ENCODE results near the gene DRC1. TPM values are rescaled to one million over a fixed set of nuclear protein-coding genes. Genes with fewer than 3 reads are reported as not detected.
"Not testable (repeated sequence)": the region's sequence is repeated elsewhere in the genome, so short reads cannot be mapped to it uniquely, and the experiment has no call there.

DRC1 gene
- polyA plus RNA-seq, 1 of the 3 experiments (the other 2 are of a cell fraction) = 0.18 TPM

GRCh38 chr2:26364669-26365068 lies 37.1 kb upstream of the DRC1 start:
- Histone ChIP-seq H3K4me3 (ENCODE audit: low read depth in 2 of 2, low read length in 1 of 2) (no peak overlapping the region), H3K27ac (ENCODE audit: low read depth in 2 of 2, low read length in 1 of 2) (no peak overlapping the region), H3F3A (replicated peaks; ENCODE audit: insufficient read depth) (no peaks in the 10 kb centered on the region), H3K4me2 (no peak overlapping the region), H3K79me2 (ENCODE audit: insufficient read depth) (peaks cover 36% of the 10 kb centered on the region), H3K27me3 (ENCODE audit: insufficient read depth) (no peaks in the 10 kb centered on the region), H3K9me3 (no peaks in the 10 kb centered on the region), H2AFZ (ENCODE audit: low read depth) (no peak overlapping the region), H4K20me1 (ENCODE audit: insufficient read depth) (peaks cover 48% of the 10 kb centered on the region), H3K4me1 (ENCODE audit: control insufficient read depth in 1 of 2, insufficient read depth in 2 of 2, low read depth in 1 of 2, low read length in 1 of 2) (peaks cover 0 to 27% of the 10 kb centered on the region in 2 experiments; a peak in 2 of 4 replicates), H3K9me2 (no peaks in the 10 kb centered on the region), H3K36me3 (replicated peaks in 1 of 2; ENCODE audit: control insufficient read depth in 1 of 2, insufficient read depth in 2 of 2, low read length in 1 of 2) (peaks cover 23 to 40% of the 10 kb centered on the region in 2 experiments), H3K9ac (no peak overlapping the region)
- no peak for TF ChIP-seq IRF3 (IDR thresholded peaks at IDR 0.05; ENCODE audit: low read depth, low read length)
- peak in 1 of 2 experiments; percentile 43; a peak in 1 of 4 replicates for TF ChIP-seq EP300 (IDR thresholded peaks at IDR 0.05; ENCODE audit: borderline replicate concordance in 1 of 2, low read depth in 1 of 2, low read length in 1 of 2)
- no peak for DNase-seq
- 89% methylated on average over 4 of the region's 4 CpGs for WGBS (ENCODE audit: low lambda C conversion rate)
- ChIA-PET CTCF (interaction anchor here (1.0 to 1.2 kb wide), 2 partner anchors 10 to 23 kb away, joined by 3 read pairs; no protein-coding TSS in a partner anchor), POLR2A (no interaction called here)

- H3F3A ChIP-seq (replicated peaks; ENCODE audit: insufficient read depth) = no peaks in the 10 kb centered on the region
- no peak overlapping the region; a peak in 1 of 4 replicates for H3K27ac ChIP-seq (ENCODE audit: low read depth in 2 of 2, low read length in 1 of 2)
- no peak overlapping the region for H3K4me2 ChIP-seq
- DNase-seq = no peak
- H3K79me2 ChIP-seq (ENCODE audit: insufficient read depth) = peaks cover 18% of the 10 kb centered on the region
- TF ChIP-seq REST (IDR thresholded peaks at IDR 0.05; ENCODE audit: low read depth, low read length) = peak; percentile 61; the same call in 1 of the 2 replicates
- no peak for TF ChIP-seq POLR2AphosphoS5 (IDR thresholded peaks at IDR 0.05; ENCODE audit: low read depth, low read length)
- peaks cover 0 to 28% of the 10 kb centered on the region in 2 experiments; a peak in 2 of 4 replicates for H3K4me1 ChIP-seq (ENCODE audit: control insufficient read depth in 1 of 2, insufficient read depth in 2 of 2, low read depth in 1 of 2, low read length in 1 of 2)
- H3K9me2 ChIP-seq = no peaks in the 10 kb centered on the region
- no peak overlapping the region for H3K9ac ChIP-seq
- no peaks in the 10 kb centered on the region for H3K9me3 ChIP-seq
- ChIA-PET CTCF (interaction anchor here (0.7 to 1.2 kb wide), 4 partner anchors 28 to 95 kb away, joined by 3 read pairs; no protein-coding TSS in a partner anchor), POLR2A (no interaction called here)
- no peak overlapping the region for H2AFZ ChIP-seq (ENCODE audit: low read depth)
- H3K27me3 ChIP-seq (ENCODE audit: insufficient read depth) = no peaks in the 10 kb centered on the region
- WGBS (ENCODE audit: low lambda C conversion rate) = 96% methylated on average over 5 of the region's 5 CpGs
- H3K36me3 ChIP-seq (replicated peaks in 1 of 2; ENCODE audit: control insufficient read depth in 1 of 2, insufficient read depth in 2 of 2, low read length in 1 of 2) = peaks cover 23 to 40% of the 10 kb centered on the region in 2 experiments
- H4K20me1 ChIP-seq (ENCODE audit: insufficient read depth) = peaks cover 28% of the 10 kb centered on the region
- no peak overlapping the region for H3K4me3 ChIP-seq (ENCODE audit: low read depth in 2 of 2, low read length in 1 of 2)
These were observed 34.8 kb upstream of the DRC1 start for GRCh38 chr2:26366957-26367356.

GRCh38 chr2:26369664-26370063 lies 32.1 kb upstream of the DRC1 start:
- H3K9me2 ChIP-seq; H3K9ac ChIP-seq; H3F3A ChIP-seq (replicated peaks; ENCODE audit: insufficient read depth); H3K9me3 ChIP-seq; H2AFZ ChIP-seq (ENCODE audit: low read depth); H3K79me2 ChIP-seq (ENCODE audit: insufficient read depth); H3K4me3 ChIP-seq (ENCODE audit: low read depth in 2 of 2, low read length in 1 of 2); H3K4me2 ChIP-seq; H3K27me3 ChIP-seq (ENCODE audit: insufficient read depth); H4K20me1 ChIP-seq (ENCODE audit: insufficient read depth); DNase-seq; POLR2A ChIA-PET; CTCF ChIA-PET: not testable (repeated sequence)
- Histone ChIP-seq H3K4me1 (ENCODE audit: control insufficient read depth in 1 of 2, insufficient read depth in 2 of 2, low read depth in 1 of 2, low read length in 1 of 2) (peaks cover 0 to 25% of the 10 kb centered on the region in 2 experiments; a peak in 2 of 4 replicates), H3K36me3 (replicated peaks in 1 of 2; ENCODE audit: control insufficient read depth in 1 of 2, insufficient read depth in 2 of 2, low read length in 1 of 2) (peaks cover 30 to 48% of the 10 kb centered on the region in 2 experiments), H3K27ac (ENCODE audit: low read depth in 2 of 2, low read length in 1 of 2) (peak overlapping the region in 1 of 2 experiments; percentile 78; a peak in 2 of 4 replicates)
- WGBS (ENCODE audit: low lambda C conversion rate) = 43% methylated on average over 2 of the region's 2 CpGs

- H3K79me2 ChIP-seq (ENCODE audit: insufficient read depth); H3K27me3 ChIP-seq (ENCODE audit: insufficient read depth); POLR2A ChIA-PET; H3K9me3 ChIP-seq; H3F3A ChIP-seq (replicated peaks; ENCODE audit: insufficient read depth); H3K4me2 ChIP-seq; H3K27ac ChIP-seq (ENCODE audit: low read depth in 2 of 2, low read length in 1 of 2); H3K9ac ChIP-seq; CTCF ChIA-PET; H3K4me3 ChIP-seq (ENCODE audit: low read depth in 2 of 2, low read length in 1 of 2); DNase-seq; H4K20me1 ChIP-seq (ENCODE audit: insufficient read depth); H2AFZ ChIP-seq (ENCODE audit: low read depth); H3K9me2 ChIP-seq: not testable (repeated sequence)
- Histone ChIP-seq H3K4me1 (ENCODE audit: control insufficient read depth in 1 of 2, insufficient read depth in 2 of 2, low read depth in 1 of 2, low read length in 1 of 2) (peaks cover 0 to 18% of the 10 kb centered on the region in 2 experiments; a peak in 2 of 4 replicates), H3K36me3 (replicated peaks in 1 of 2; ENCODE audit: control insufficient read depth in 1 of 2, insufficient read depth in 2 of 2, low read length in 1 of 2) (peaks cover 35 to 52% of the 10 kb centered on the region in 2 experiments)
- 89% methylated on average over 3 of the region's 31 CpGs for WGBS (ENCODE audit: low lambda C conversion rate)
These were observed 30.8 kb upstream of the DRC1 start for GRCh38 chr2:26370909-26371308.

Measured in SK-N-SH (cell line).